Common myeloid progenitor, CD34-positive (primary cell): Measurements from ENCODE around the gene CDH4.

Experiments
- CTCF ChIA-PET: fragments of 350-600 bp; sonication (Branson Sonifier 250); formaldehyde crosslinking; loops from one replicate; lab custom pipeline; 2021; ENCODE audit warnings: antibody characterized with exemption; lab: Charles Lee
- POLR2A ChIA-PET: fragments of 350-600 bp; sonication (Branson Sonifier 250); formaldehyde crosslinking; loops from one replicate; lab custom pipeline; 2021; ENCODE audit warnings: antibody characterized with exemption; lab: Charles Lee
- DNase-seq, 3 donors: peaks; one replicate each; pipeline versions ENCODE4 v3.0.0 to v3.0.0-alpha.2; 2013
- H3K27ac ChIP-seq, 2 experiments: 1 replicate in 1 of 2; 2 replicates in 1 of 2; pipeline ENCODE4 v1.7.0; 2013; ENCODE audit warnings: inconsistent platforms in 2 of 2, low read length in 2 of 2, mild to moderate bottlenecking in 2 of 2, low read depth in 1 of 2, moderate library complexity in 1 of 2; ENCODE audit not compliant: severe bottlenecking in 2 of 2, insufficient read depth in 1 of 2, poor library complexity in 1 of 2
- H3K27me3 ChIP-seq, 5 experiments: replicated peaks in 2 of 5; 1 replicate in 3 of 5; 2 replicates in 2 of 5; pipeline versions ENCODE4 v1.6.1 to v1.7.0; 2013; ENCODE audit warnings: low read length in 4 of 5, mild to moderate bottlenecking in 2 of 5, moderate library complexity in 2 of 5, inconsistent platforms in 1 of 5; ENCODE audit not compliant: insufficient read depth in 5 of 5, control insufficient read depth in 4 of 5
- H3K36me3 ChIP-seq, 4 experiments: 1 replicate in 2 of 4; 2 replicates in 2 of 4; pipeline versions ENCODE4 v1.6.1 to v1.7.0; 2013; ENCODE audit warnings: low read length in 3 of 4, control low read depth in 1 of 4, mild to moderate bottlenecking in 1 of 4; ENCODE audit not compliant: control insufficient read depth in 4 of 4, insufficient read depth in 4 of 4
- H3K4me1 ChIP-seq, 4 experiments: 1 replicate in 3 of 4; 2 replicates in 1 of 4; pipeline versions ENCODE4 v1.6.1 to v1.7.1; 2013; ENCODE audit warnings: low read length in 3 of 4, mild to moderate bottlenecking in 3 of 4, control low read depth in 1 of 4, inconsistent platforms in 1 of 4, moderate library complexity in 1 of 4; ENCODE audit not compliant: control insufficient read depth in 4 of 4, insufficient read depth in 4 of 4; ENCODE audit errors: control extremely low read depth in 1 of 4
- H3K4me3 ChIP-seq, 7 experiments: 1 replicate in 4 of 7; 2 replicates in 3 of 7; pipeline versions ENCODE4 v1.5.1 to v1.7.0; 2013; ENCODE audit warnings: mild to moderate bottlenecking in 7 of 7, low read length in 6 of 7, moderate library complexity in 6 of 7, inconsistent platforms in 2 of 7, low read depth in 2 of 7, control low read depth in 1 of 7; ENCODE audit not compliant: insufficient read depth in 4 of 7, control insufficient read depth in 1 of 7; ENCODE audit errors: extremely low read depth in 1 of 7
- H3K9me3 ChIP-seq, 5 experiments: 1 replicate in 4 of 5; 2 replicates in 1 of 5; pipeline versions ENCODE4 v1.6.1 to v1.7.1; 2013; ENCODE audit warnings: low read length in 4 of 5, mild to moderate bottlenecking in 2 of 5, inconsistent platforms in 1 of 5, low read depth in 1 of 5, moderate library complexity in 1 of 5; ENCODE audit not compliant: control insufficient read depth in 4 of 5, insufficient read depth in 2 of 5; ENCODE audit errors: control extremely low read depth in 1 of 5
- WGBS: methylation state at CpG from one replicate; pipeline ENCODE4 v1.1.5; 2013; ENCODE audit not compliant: insufficient coverage; 5-methylcytosine and 5-hydroxymethylcytosine counted together

Gene CDH4

GRCh38 chr20:61668771-61669503, 416.9 kb downstream of the CDH4 start:
- Histone ChIP-seq H3K4me1 (peaks cover 0 to 15% (median 0%) of the 10 kb centered on the region in 4 experiments), H3K27me3 (no peaks in the 10 kb centered on the region), H3K36me3 (no peaks in the 10 kb centered on the region), H3K27ac (no peak overlapping the region), H3K4me3 (no peak overlapping the region), H3K9me3 (peaks cover 0 to 35% (median 0%) of the 10 kb centered on the region in 5 experiments)
- DNase-seq = no peak
- POLR2A ChIA-PET = no interaction called here
- WGBS = over 99% methylated on average over 20 of the region's 20 CpGs
- CTCF ChIA-PET = no interaction called here

GRCh38 chr20:61670274-61670673, 418.2 kb downstream of the CDH4 start:
- ChIA-PET POLR2A (no interaction called here), CTCF (no interaction called here)
- no peak overlapping the region for H3K27ac ChIP-seq
- WGBS = 86% methylated on average over 2 of the region's 3 CpGs
- no peak overlapping the region for H3K4me3 ChIP-seq
- H3K9me3 ChIP-seq = peaks cover 0 to 28% (median 0%) of the 10 kb centered on the region in 5 experiments
- DNase-seq = no peak
- H3K27me3 ChIP-seq = no peaks in the 10 kb centered on the region
- H3K36me3 ChIP-seq = no peaks in the 10 kb centered on the region
- peaks cover 0 to 15% (median 0%) of the 10 kb centered on the region in 4 experiments for H3K4me1 ChIP-seq

- Histone ChIP-seq H3K4me3 (no peak overlapping the region), H3K27me3 (no peaks in the 10 kb centered on the region), H3K9me3 (peaks cover 0 to 19% (median 0%) of the 10 kb centered on the region in 5 experiments), H3K36me3 (no peaks in the 10 kb centered on the region), H3K4me1 (peaks cover 0 to 15% (median 0%) of the 10 kb centered on the region in 4 experiments), H3K27ac (no peak overlapping the region)
- no peak for DNase-seq
- ChIA-PET CTCF (no interaction called here), POLR2A (no interaction called here)
- WGBS = 100% methylated on average over 3 of the region's 3 CpGs
Measured at GRCh38 chr20:61671559-61671958, 419.5 kb downstream of the CDH4 start.

- Histone ChIP-seq H3K9me3 (peaks cover 0 to 13% (median 0%) of the 10 kb centered on the region in 5 experiments), H3K4me1 (peaks cover 0 to 6% (median 0%) of the 10 kb centered on the region in 4 experiments), H3K27ac (no peak overlapping the region), H3K27me3 (no peaks in the 10 kb centered on the region), H3K36me3 (no peaks in the 10 kb centered on the region), H3K4me3 (no peak overlapping the region)
- WGBS = 88% methylated on average over 14 of the region's 17 CpGs
- DNase-seq = no peak
- ChIA-PET POLR2A (no interaction called here), CTCF (no interaction called here)
Measured at GRCh38 chr20:61673152-61673847, 421.2 kb downstream of the CDH4 start.

- Histone ChIP-seq H3K9me3 (peaks cover 0 to 7% (median 0%) of the 10 kb centered on the region in 5 experiments), H3K4me3 (no peak overlapping the region), H3K36me3 (no peaks in the 10 kb centered on the region), H3K27me3 (no peaks in the 10 kb centered on the region), H3K4me1 (no peaks in the 10 kb centered on the region), H3K27ac (no peak overlapping the region)
- 79% methylated on average over 7 of the region's 11 CpGs for WGBS
- POLR2A ChIA-PET = no interaction called here
- CTCF ChIA-PET = no interaction called here
- DNase-seq = no peak
Measured at GRCh38 chr20:61674121-61674520, 422.1 kb downstream of the CDH4 start.

GRCh38 chr20:61674688-61675087, 422.6 kb downstream of the CDH4 start:
- CTCF ChIA-PET = no interaction called here
- POLR2A ChIA-PET = no interaction called here
- Histone ChIP-seq H3K4me3 (no peak overlapping the region), H3K9me3 (peaks cover 0 to 7% (median 0%) of the 10 kb centered on the region in 5 experiments), H3K27me3 (no peaks in the 10 kb centered on the region), H3K4me1 (no peaks in the 10 kb centered on the region), H3K36me3 (no peaks in the 10 kb centered on the region), H3K27ac (no peak overlapping the region)
- WGBS = 48% methylated on average over 2 of the region's 3 CpGs
- DNase-seq = no peak

GRCh38 chr20:61677928-61678327, 425.9 kb downstream of the CDH4 start:
- Histone ChIP-seq H3K4me1 (no peaks in the 10 kb centered on the region), H3K9me3 (peaks cover 0 to 13% (median 0%) of the 10 kb centered on the region in 5 experiments), H3K27ac (no peak overlapping the region), H3K36me3 (no peaks in the 10 kb centered on the region), H3K27me3 (no peaks in the 10 kb centered on the region), H3K4me3 (no peak overlapping the region)
- ChIA-PET POLR2A (no interaction called here), CTCF (no interaction called here)
- 100% methylated on average over 1 of the region's 2 CpGs for WGBS
- no peak for DNase-seq
